Fibroblast of lung (primary cell): ENCODE data around the gene SYT7.

Source experiments
- EZH2 ChIP-seq: IDR thresholded peaks from 2 replicates; pipeline ENCODE4 v1.5.1; 2012; ENCODE audit warnings: low read length, control low read depth, mild to moderate bottlenecking; ENCODE audit errors: missing control alignments
- TF ChIP-seq, protein P1 (sequence below), 2 donors: IDR thresholded peaks in 1 of 2; conservative IDR thresholded peaks in 1 of 2; 1 replicate in 1 of 2; 2 replicates in 1 of 2; pipeline ENCODE4 v1.5.1; 2011 to 2012; ENCODE audit warnings: low read length in 2 of 2, control low read depth in 1 of 2, inconsistent platforms in 1 of 2, low read depth in 1 of 2, mild to moderate bottlenecking in 1 of 2

DNA sequence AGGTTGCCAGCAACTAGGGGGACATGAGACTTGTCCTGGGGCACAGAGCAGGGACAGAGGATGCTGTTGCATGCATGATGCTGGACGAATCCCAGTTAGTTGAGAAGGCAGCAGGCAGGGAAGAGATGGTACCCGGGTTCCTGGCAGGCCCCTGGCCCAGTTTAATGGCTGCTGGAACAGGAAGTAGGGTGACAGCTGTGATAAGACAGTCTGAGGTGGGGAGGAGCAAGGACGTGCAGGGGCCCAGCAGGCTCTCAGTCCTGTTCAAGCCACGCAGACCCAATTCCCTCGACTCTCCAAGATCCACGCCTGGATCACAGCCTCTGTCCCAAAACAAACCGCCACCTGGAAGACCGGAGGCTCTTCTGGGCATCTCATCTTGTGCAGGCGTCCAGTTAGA is 40.3 kb downstream of the SYT7 start:
- TF ChIP-seq, protein P1, sequence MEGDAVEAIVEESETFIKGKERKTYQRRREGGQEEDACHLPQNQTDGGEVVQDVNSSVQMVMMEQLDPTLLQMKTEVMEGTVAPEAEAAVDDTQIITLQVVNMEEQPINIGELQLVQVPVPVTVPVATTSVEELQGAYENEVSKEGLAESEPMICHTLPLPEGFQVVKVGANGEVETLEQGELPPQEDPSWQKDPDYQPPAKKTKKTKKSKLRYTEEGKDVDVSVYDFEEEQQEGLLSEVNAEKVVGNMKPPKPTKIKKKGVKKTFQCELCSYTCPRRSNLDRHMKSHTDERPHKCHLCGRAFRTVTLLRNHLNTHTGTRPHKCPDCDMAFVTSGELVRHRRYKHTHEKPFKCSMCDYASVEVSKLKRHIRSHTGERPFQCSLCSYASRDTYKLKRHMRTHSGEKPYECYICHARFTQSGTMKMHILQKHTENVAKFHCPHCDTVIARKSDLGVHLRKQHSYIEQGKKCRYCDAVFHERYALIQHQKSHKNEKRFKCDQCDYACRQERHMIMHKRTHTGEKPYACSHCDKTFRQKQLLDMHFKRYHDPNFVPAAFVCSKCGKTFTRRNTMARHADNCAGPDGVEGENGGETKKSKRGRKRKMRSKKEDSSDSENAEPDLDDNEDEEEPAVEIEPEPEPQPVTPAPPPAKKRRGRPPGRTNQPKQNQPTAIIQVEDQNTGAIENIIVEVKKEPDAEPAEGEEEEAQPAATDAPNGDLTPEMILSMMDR (conservative IDR thresholded peaks at IDR 0.05 in 1 of 2, IDR thresholded peaks at IDR 0.05 in 1 of 2; ENCODE audit: low read depth in 1 of 2, low read length in 2 of 2) = no peak
- no peak for TF ChIP-seq EZH2
